Activated CD4-positive, alpha-beta T cell treated with anti-CD3 and anti-CD28 coated beads, Interleukin-2, Interleukin-6, amounts not matched to agents 100 ng/mL and 50 ng/mL, durations not matched to agents 16 hours and 8 hours (primary cell): Measurements from ENCODE around the gene TRAFD1.
"Not testable (repeated sequence)": the region's sequence is repeated elsewhere in the genome, so short reads cannot be mapped to it uniquely, and the experiment has no call there.

ENCODE experiments used
- DNase-seq: peaks from one replicate; pipeline ENCODE4 v3.0.0-alpha.2; 2020

TRAFD1 gene

DNA sequence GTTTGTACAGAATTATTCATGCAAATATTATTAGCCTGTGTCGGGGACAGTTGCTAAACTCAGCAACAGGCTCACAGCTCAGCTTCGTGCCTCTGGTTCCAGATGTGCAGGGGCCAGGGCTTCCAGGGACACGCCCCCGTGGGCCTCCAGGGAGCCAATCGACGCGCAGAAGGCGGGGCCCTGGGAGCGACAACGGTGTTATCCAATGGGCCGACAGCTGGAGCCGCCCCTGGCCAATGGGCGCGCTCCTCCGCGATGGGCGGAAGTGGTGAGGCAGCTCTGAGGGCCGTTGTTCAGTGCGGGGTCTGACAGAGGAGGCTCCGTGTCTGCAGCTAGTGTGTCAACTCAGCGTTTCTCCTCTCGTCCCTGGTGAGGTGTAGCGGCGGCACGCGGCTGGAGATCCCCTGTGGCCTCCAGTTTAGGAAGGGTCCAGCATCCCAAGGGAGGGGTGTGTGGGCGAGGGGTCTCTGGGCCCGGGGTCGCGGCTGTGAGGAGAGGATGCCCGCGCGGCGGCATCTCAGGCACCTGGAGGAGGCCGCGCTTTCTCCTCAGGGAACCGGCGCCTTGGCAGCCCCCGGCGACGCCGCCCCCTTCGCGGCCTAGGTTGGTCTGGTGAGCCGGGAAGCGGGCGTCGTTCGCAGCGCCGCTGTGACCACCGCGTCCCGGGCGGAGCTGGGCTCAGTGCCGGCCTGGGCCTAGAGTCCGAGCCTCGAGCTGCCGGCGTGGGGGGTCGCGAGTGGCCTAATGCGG, at the start of gene TRAFD1:
Gene TRAFD1 (plus strand): TSS at position 311 of the 750 bp plus-strand sequence. CDS start 4,963 bp downstream, outside the sequence.
- peak; percentile 99 for DNase-seq

DNA sequence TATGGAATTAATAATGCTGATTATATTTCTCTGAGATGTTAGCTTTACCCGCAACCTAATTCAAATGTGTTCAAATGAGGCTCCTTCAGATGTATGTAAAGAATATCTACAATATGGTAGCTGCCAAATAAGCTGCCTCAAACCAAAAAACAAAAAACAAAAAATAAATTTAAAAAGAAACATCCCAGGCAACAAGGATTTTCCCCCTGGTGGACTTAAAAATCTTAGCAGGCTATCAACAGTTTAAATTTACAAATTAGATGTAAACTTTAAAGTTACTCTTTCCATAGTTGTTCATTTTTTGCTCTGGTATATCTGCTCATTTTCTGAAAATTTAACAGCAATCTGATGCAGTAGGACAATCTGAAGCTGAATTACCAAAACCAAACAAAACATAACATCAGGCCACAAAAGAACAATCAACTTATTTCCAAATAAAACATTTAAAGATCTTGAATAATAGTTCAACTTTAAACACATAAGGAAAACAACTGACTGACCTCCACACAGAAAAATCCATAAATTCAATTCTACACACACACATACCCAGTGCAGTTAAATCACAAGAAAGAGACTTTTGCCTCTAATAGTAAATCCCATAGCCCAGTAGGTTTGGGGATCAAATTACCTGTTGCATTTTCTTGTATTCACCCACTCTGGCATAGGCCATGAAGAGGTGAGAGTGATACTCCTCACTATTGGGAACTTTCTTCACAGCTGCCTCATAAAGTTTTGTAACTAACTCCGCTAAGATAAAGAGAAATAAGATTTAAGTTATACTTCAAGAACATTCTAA, 38.1 kb upstream of the TRAFD1 start:
- no peak for DNase-seq

DNA sequence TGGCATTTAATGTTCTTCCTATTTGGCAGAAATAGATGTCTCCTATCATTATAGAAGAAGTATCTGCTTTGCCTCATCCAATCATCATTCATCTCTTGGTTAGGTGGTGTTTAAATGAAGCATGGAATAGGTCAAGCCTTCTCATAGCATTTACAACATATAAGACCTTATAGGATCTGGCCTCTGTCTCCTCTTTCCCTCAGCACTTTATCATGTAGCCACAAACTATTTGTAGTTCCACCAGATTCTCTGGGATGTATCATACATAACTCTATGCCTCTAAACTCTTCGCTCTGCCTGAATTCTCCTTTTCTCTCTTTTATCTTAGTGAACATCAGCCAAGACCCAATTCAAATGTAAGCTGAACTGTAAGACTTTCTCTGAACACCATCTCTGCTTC, 37.5 kb upstream of the TRAFD1 start:
- DNase-seq = no peak

DNA sequence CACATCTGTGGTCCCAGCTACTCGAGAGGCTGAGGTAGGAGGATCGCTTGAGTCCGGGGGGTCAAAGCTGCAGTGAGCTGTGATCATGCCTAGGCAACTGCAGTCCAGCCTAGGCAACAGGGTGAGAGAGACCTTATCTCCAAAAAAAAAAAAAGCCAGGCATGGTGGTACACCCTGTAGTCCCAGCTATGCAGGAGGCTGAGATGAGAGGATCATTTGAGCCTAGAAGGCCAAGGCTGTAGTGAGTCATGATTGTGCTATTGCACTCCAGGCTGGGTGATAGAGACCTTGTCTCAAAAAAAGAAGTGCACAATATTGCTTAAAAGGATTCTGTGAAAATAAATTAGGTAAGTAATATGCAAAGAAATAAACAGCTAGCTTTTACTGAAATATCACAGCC, 33.8 kb upstream of the TRAFD1 start:
- DNase-seq = no peak

- DNase-seq = peak; percentile 22
Measured at GRCh38 chr12:112096070-112096469, 29.3 kb upstream of the TRAFD1 start.

DNA sequence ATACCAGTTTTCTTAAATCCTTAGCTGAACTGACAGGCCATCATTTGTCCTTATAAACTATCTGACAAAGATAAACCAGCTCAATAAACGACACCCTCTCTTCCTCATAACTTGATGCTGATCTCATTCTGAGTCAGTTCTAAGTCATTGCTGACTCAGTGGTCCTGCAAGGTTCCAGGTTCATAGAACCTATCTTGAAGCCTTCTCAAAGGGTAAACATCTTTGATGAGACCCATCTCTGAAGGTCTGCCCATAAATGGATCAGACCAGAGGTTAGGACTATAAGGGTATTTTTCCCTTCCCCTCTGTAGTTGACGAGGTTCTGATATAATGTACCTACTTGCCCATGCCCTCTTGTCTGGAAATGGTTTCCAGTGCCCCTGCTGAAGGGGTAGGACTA, 28.7 kb upstream of the TRAFD1 start:
- DNase-seq = peak; percentile 76

GRCh38 chr12:112097641-112098040, 27.7 kb upstream of the TRAFD1 start:
- DNase-seq = no peak

GRCh38 chr12:112100500-112100899, 24.9 kb upstream of the TRAFD1 start:
- DNase-seq = not testable (repeated sequence)

GRCh38 chr12:112102127-112102526, 23.2 kb upstream of the TRAFD1 start:
- no peak for DNase-seq

- not testable (repeated sequence) for DNase-seq
Measured at GRCh38 chr12:112102746-112103145, 22.6 kb upstream of the TRAFD1 start.

- DNase-seq = no peak
Measured at GRCh38 chr12:112103758-112104503, 21.4 kb upstream of the TRAFD1 start.

GRCh38 chr12:112105891-112106290, 19.5 kb upstream of the TRAFD1 start:
- no peak for DNase-seq

DNA sequence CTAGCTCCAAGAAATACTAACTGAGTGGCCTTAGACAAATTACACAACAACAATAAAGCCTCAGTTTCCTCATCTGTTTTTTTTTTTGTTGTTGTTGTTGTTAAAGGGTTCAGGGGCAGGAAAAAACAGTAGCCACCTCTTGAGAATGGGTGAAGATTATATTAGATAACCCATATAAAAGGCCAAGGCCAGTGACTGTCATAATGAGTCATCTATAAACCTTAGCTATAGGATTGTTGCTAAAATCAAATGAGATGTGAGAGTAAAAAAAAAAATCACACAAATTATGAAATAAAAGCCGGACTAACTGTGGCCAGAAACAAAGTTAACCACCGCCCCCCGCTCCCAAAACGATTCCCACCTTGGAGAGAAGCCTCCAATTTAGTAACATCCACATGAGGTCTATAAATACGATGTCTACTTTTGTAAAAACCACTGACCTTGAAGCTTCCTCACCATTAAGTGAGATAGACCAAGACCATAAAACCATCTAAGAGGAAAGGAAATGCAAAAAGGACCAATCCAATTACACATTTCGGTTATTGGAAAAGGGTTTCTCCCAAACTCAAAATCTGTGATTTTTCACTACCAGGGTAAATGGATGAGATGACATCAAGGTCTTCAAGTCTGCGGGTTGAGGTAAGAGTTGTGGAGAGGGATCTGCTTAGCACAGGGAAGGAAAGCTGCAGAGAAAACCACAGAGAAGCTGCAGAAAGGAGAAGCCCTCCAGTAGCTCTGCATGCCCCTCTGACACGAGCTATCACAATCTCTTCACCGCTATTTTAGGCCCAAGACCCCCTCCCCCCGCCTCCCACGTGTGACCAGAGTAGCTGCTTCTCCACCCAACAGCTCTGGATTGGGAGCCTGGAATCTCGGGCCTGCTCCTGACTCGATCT, 17.8 kb upstream of the TRAFD1 start:
- DNase-seq = peak; percentile 32

DNA sequence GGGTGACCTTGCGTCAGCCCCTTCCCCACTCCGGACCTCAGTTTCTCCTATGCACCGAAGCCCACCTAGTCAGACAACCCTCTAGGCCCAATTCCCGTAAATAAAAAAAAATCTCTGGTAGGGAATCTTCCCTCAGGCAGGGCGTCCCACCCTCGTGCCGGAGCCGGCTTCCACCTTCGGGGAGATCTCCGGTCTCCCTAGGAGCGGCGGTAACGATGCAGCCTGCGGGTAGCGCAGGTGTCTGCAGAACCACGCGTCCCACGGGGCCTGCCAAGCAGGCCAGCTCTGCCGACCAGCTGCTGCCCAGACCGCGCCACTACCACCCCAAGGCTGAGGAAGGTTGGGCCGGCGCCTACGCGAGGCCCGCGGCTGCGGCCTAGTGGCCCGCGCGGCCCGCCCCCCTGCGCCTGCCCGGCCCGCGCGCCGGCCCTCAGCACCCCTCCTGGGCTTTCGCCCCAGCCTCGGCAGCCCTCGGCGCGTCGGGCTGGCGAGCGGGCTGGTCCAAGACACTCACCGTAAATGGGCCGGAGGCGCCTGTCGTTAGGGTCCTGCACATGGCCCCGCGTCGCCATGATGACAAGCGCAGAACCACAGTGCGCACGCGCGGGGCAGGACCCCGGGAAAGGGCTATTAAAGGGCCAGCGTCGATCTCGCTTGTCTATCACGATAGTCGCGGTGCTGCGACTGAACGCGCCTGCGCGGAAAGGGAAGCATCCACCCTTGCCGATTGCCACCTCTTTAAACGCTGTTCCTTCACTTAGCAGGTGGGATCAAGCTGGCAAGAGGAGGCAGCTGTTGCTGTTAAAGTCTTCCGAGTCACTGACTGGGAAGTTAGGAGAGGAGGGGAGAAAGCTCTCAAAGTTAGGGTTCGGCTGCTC, 16.9 kb upstream of the TRAFD1 start, which contains the start of gene NAA25:
Gene NAA25 (minus strand): TSS at position 582 of the 878 bp plus-strand sequence. CDS start 10 bp downstream, at position 572.
- DNase-seq = peak; percentile 93

GRCh38 chr12:112110787-112111662, 14.3 kb upstream of the TRAFD1 start:
- DNase-seq = not testable (repeated sequence)

GRCh38 chr12:112111931-112112330, 13.4 kb upstream of the TRAFD1 start:
- no peak for DNase-seq

GRCh38 chr12:112112409-112113133, 12.8 kb upstream of the TRAFD1 start:
- no peak for DNase-seq

- DNase-seq = no peak
Measured at GRCh38 chr12:112115259-112116045, 9.9 kb upstream of the TRAFD1 start.
